Stimulated activated effector memory CD8-positive, alpha-beta T cell treated with anti-CD3 and anti-CD28 coated beads, Interleukin-12 subunit alpha, Interleukin-12 subunit beta, amount 100 ng/mL, for 72 hours (primary cell): Measurements from ENCODE around the gene ZC3H7A.
"Not testable (repeated sequence)": the region's sequence is repeated elsewhere in the genome, so short reads cannot be mapped to it uniquely, and the experiment has no call there.

ENCODE experiments used
- ATAC-seq: fragments of 150-1000 bp; cut with Tn5 transposase; 2 replicates; pipeline ENCODE4 v1.10.0; 2021
- DNase-seq, 2 donors: peaks; one replicate each; pipeline ENCODE4 v3.0.0; 2021 to 2022; ENCODE audit warnings: low spot score in 2 of 2
- H3K27ac Mint-ChIP-seq: one replicate; pipeline ENCODE4 v1.8.0; 2022; ENCODE audit warnings: mild to moderate bottlenecking, mixed read lengths
- H3K36me3 Mint-ChIP-seq: one replicate; pipeline ENCODE4 v1.8.0; 2022; ENCODE audit warnings: mild to moderate bottlenecking, mixed read lengths
- H3K4me1 Mint-ChIP-seq: one replicate; pipeline ENCODE4 v1.8.0; 2022; ENCODE audit warnings: mixed read lengths
- H3K4me3 Mint-ChIP-seq: one replicate; pipeline ENCODE4 v1.8.0; 2022; ENCODE audit warnings: mild to moderate bottlenecking, mixed read lengths
- H3K9me3 Mint-ChIP-seq: one replicate; pipeline ENCODE4 v1.8.0; 2022; ENCODE audit warnings: mixed read lengths

The ZC3H7A gene

GRCh38 chr16:11793840-11794239, 3.2 kb downstream of the ZC3H7A start:
- Mint-ChIP-seq H3K4me1 (peaks cover 69% of the 10 kb centered on the region), H3K9me3 (no peaks in the 10 kb centered on the region), H3K4me3 (peak overlapping the region; percentile 90), H3K36me3 (peaks cover 49% of the 10 kb centered on the region), H3K27ac (peak overlapping the region; percentile 91)
- DNase-seq: no peak
- ATAC-seq: no peak

GRCh38 chr16:11792410-11793241, 4.4 kb downstream of the ZC3H7A start:
- H3K36me3 Mint-ChIP-seq: peaks cover 61% of the 10 kb centered on the region
- DNase-seq (no peak), ATAC-seq (no peak)
- H3K27ac Mint-ChIP-seq: peak overlapping the region; percentile 18
- H3K9me3 Mint-ChIP-seq: no peaks in the 10 kb centered on the region
- peaks cover 69% of the 10 kb centered on the region for H3K4me1 Mint-ChIP-seq
- no peak overlapping the region for H3K4me3 Mint-ChIP-seq

- Mint-ChIP-seq H3K4me1 (peaks cover 81% of the 10 kb centered on the region), H3K36me3 (peaks cover 64% of the 10 kb centered on the region), H3K27ac (peak overlapping the region; percentile 18), H3K4me3 (peak overlapping the region; percentile 27), H3K9me3 (no peaks in the 10 kb centered on the region)
- no peak for DNase-seq
- ATAC-seq: peak; percentile 24
Observed at GRCh38 chr16:11791144-11791828, 5.8 kb downstream of the ZC3H7A start.

- Mint-ChIP-seq H3K9me3 (no peaks in the 10 kb centered on the region), H3K36me3 (peaks cover 40% of the 10 kb centered on the region), H3K27ac (peak overlapping the region; percentile 89), H3K4me3 (no peak overlapping the region), H3K4me1 (peaks cover 71% of the 10 kb centered on the region)
- ATAC-seq (peak; percentile 70), DNase-seq (no peak)
Observed at GRCh38 chr16:11788914-11789313, 8.1 kb downstream of the ZC3H7A start.

- Mint-ChIP-seq H3K4me1 (peaks cover 59% of the 10 kb centered on the region), H3K27ac (peak overlapping the region; percentile 98), H3K36me3 (peaks cover 62% of the 10 kb centered on the region)
- ATAC-seq, DNase-seq, H3K4me3 Mint-ChIP-seq, H3K9me3 Mint-ChIP-seq: not testable (repeated sequence)
Observed at GRCh38 chr16:11784980-11785599, 12.0 kb downstream of the ZC3H7A start.

DNA sequence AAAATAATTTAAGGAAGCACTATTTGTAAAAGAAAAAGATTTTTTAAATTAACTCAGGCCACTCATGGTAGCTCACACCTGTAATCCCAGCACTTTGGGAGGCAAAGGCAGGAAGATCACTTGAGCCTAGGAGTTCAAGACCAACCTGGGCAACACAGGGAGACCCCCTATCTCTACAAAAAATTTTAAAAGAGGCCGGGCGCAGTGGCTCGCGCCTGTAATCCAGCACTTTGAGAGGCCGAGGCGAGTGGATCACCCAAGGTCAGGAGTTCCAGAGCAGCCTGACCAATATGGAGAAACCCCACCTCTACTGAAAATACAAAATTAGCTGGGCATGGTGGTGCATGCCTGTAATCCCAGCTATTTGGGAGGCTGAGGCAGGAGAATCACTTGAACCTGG, 12.7 kb downstream of the ZC3H7A start:
- peak overlapping the region; percentile 74 for H3K4me3 Mint-ChIP-seq
- H3K27ac Mint-ChIP-seq: peak overlapping the region; percentile 98
- H3K36me3 Mint-ChIP-seq: peaks cover 63% of the 10 kb centered on the region
- not testable (repeated sequence) for H3K9me3 Mint-ChIP-seq, ATAC-seq, DNase-seq
- peaks cover 57% of the 10 kb centered on the region for H3K4me1 Mint-ChIP-seq

- H3K9me3 Mint-ChIP-seq: no peaks in the 10 kb centered on the region
- peak overlapping the region; percentile 98 for H3K27ac Mint-ChIP-seq
- DNase-seq (no peak), ATAC-seq (no peak)
- peaks cover 67% of the 10 kb centered on the region for H3K36me3 Mint-ChIP-seq
- peaks cover 57% of the 10 kb centered on the region for H3K4me1 Mint-ChIP-seq
- H3K4me3 Mint-ChIP-seq: peak overlapping the region; percentile 74
Observed at GRCh38 chr16:11784038-11784369, 13.1 kb downstream of the ZC3H7A start.

DNA sequence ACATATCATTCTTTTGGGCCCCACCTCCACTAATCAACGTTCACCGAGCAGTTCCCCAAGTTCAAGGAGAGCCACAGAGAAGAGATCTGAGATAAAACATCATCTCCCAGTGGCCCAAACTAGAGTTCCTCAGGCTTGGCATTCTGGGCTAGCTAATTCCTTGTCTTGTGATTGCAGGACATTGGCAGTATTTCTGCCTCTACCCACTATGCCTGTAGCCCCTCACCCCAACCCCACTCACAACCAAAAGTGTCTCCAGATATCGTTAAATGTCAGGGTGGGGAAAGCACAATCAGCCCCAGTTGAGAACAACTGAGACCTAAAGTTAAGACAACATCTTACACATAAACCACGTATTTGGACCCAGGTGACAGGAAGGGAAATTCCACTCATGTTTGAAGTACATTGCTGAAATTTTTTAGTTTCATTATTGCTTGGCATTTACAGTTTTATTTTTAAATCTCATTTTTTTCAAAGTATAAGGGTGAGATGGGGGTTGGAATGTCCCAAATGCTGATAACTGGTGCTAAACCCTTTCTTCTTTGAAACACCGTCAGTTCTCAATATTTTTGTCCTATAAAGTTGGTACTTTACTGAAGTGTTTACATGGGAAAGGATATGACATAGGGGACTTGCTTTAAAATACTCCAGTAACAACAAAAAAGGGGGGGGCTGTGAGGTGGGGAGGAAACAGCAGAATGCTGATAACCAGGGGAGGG, 13.6 kb downstream of the ZC3H7A start:
- DNase-seq: peak; percentile 32 to 72
- Mint-ChIP-seq H3K9me3 (no peaks in the 10 kb centered on the region), H3K4me3 (peak overlapping the region; percentile 74), H3K27ac (peak overlapping the region; percentile 98), H3K4me1 (peaks cover 53% of the 10 kb centered on the region), H3K36me3 (peaks cover 69% of the 10 kb centered on the region)
- peak; percentile 91 for ATAC-seq

- Mint-ChIP-seq H3K27ac (peak overlapping the region; percentile 98), H3K4me3 (peak overlapping the region; percentile 74), H3K36me3 (peaks cover 71% of the 10 kb centered on the region), H3K4me1 (peaks cover 36% of the 10 kb centered on the region), H3K9me3 (no peaks in the 10 kb centered on the region)
- no peak for ATAC-seq
- DNase-seq: no peak
Observed at GRCh38 chr16:11781773-11782172, 15.3 kb downstream of the ZC3H7A start.

GRCh38 chr16:11780991-11781680, 15.9 kb downstream of the ZC3H7A start:
- no peak for DNase-seq
- H3K27ac Mint-ChIP-seq: peak overlapping the region; percentile 98
- no peak for ATAC-seq
- no peaks in the 10 kb centered on the region for H3K9me3 Mint-ChIP-seq
- H3K4me1 Mint-ChIP-seq: peaks cover 29% of the 10 kb centered on the region
- peaks cover 77% of the 10 kb centered on the region for H3K36me3 Mint-ChIP-seq
- H3K4me3 Mint-ChIP-seq: no peak overlapping the region

- Mint-ChIP-seq H3K27ac (no peak overlapping the region), H3K9me3 (no peaks in the 10 kb centered on the region), H3K4me3 (no peak overlapping the region), H3K4me1 (peaks cover 22% of the 10 kb centered on the region), H3K36me3 (peaks cover 98% of the 10 kb centered on the region)
- ATAC-seq (no peak), DNase-seq (no peak)
Observed at GRCh38 chr16:11779074-11779473, 18.0 kb downstream of the ZC3H7A start.

GRCh38 chr16:11774065-11774626, 22.9 kb downstream of the ZC3H7A start:
- peaks cover 100% of the 10 kb centered on the region for H3K36me3 Mint-ChIP-seq
- H3K27ac Mint-ChIP-seq: peak overlapping the region; percentile 86

GRCh38 chr16:11768849-11769248, 28.2 kb downstream of the ZC3H7A start:
- no peak overlapping the region for H3K4me3 Mint-ChIP-seq
- no peaks in the 10 kb centered on the region for H3K9me3 Mint-ChIP-seq
- H3K4me1 Mint-ChIP-seq: no peaks in the 10 kb centered on the region
- ATAC-seq: no peak
- peaks cover 99% of the 10 kb centered on the region for H3K36me3 Mint-ChIP-seq
- H3K27ac Mint-ChIP-seq: no peak overlapping the region
- DNase-seq: no peak

More at GRCh38 chr16:11774065-11774626, 22.9 kb downstream of the ZC3H7A start:
- Mint-ChIP-seq H3K4me1 (no peaks in the 10 kb centered on the region), H3K9me3 (no peaks in the 10 kb centered on the region), H3K4me3 (no peak overlapping the region)
- ATAC-seq (no peak), DNase-seq (no peak)

DNA sequence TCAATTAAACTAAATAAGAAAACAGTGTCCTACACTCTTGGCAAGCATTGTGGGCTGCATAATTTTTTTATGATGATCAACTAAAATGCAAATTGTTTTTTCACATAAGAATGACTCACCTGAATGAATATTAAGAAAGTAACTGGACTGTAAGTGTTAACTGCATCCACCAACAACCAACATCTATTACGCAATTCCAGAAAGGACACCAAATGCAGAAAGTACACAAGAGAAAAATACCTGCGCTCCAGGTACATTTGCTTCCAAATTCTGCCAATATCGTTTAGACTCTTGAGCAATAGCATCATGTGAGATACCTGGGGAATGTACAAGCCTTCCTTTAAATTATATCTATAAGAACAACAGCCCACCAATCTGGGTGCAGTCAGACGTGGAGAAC, 34.6 kb downstream of the ZC3H7A start:
- Mint-ChIP-seq H3K36me3 (peaks cover 99% of the 10 kb centered on the region), H3K4me3 (no peak overlapping the region), H3K9me3 (no peaks in the 10 kb centered on the region), H3K4me1 (no peaks in the 10 kb centered on the region), H3K27ac (no peak overlapping the region)
- no peak for ATAC-seq
- DNase-seq: no peak
